ENCODE results near the gene TRAPPC3L. TPM values are rescaled to one million over a fixed set of nuclear protein-coding genes. Genes with fewer than 3 reads are reported as not detected.
"Not testable (repeated sequence)": the region's sequence is repeated elsewhere in the genome, so short reads cannot be mapped to it uniquely, and the experiment has no call there.

Gene TRAPPC3L
- total RNA-seq, 1 donor from 2014 or later = 0.27 TPM

DNA sequence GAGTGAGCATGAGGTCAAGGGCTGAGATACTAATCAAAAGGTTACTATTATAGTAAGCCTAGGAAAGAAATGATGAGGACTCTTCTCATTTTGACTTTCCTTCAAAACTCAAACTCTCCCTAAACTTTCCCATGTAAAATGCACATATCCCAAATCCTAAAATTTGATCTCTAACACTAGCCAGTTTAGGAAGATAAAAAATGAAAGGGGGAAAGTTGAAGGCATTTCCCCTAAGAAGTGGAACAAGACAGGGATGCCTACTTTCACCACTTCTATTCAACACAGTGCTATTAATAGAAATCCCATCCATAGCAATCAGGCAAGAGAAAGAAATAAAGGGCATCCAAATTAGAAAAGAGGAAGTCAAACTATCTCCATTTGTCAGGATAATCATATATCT is 37.0 kb downstream of the TRAPPC3L start:
- DNase-seq (ENCODE audit: extremely low spot score, unreplicated experiment) = no peak
- peaks cover 21% of the 10 kb centered on the region for H3K4me1 Mint-ChIP-seq (ENCODE audit: unreplicated experiment)
- no peak overlapping the region for H3K27ac Mint-ChIP-seq
- peaks cover 4% of the 10 kb centered on the region for H3K36me3 Mint-ChIP-seq
- TF ChIP-seq, protein P1, sequence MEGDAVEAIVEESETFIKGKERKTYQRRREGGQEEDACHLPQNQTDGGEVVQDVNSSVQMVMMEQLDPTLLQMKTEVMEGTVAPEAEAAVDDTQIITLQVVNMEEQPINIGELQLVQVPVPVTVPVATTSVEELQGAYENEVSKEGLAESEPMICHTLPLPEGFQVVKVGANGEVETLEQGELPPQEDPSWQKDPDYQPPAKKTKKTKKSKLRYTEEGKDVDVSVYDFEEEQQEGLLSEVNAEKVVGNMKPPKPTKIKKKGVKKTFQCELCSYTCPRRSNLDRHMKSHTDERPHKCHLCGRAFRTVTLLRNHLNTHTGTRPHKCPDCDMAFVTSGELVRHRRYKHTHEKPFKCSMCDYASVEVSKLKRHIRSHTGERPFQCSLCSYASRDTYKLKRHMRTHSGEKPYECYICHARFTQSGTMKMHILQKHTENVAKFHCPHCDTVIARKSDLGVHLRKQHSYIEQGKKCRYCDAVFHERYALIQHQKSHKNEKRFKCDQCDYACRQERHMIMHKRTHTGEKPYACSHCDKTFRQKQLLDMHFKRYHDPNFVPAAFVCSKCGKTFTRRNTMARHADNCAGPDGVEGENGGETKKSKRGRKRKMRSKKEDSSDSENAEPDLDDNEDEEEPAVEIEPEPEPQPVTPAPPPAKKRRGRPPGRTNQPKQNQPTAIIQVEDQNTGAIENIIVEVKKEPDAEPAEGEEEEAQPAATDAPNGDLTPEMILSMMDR (conservative IDR thresholded peaks at IDR 0.05) = no peak
- H3K27me3 Mint-ChIP-seq = peaks cover 6% of the 10 kb centered on the region
- peaks cover 11% of the 10 kb centered on the region for H3K9me3 Mint-ChIP-seq
- no peak overlapping the region for H3K4me3 Mint-ChIP-seq

DNA sequence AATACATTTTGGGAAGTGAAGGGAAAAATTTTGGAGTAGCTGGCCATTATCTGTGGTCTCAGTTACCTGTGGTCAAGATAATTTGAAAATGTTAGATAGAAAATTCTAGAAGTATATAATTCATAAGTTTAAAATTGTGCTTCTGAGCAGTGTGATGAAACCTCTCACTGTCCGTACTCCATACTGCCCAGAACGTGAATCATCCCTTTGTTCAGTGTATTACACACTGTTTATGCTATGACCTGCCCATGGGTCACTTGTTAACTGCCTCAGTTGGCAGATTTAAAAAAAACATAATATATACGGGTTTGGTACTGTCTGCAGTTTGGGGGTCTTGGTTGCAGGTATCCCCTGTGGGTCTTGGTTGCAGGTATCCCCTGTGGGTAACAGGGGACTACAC is 38.2 kb downstream of the TRAPPC3L start:
- Mint-ChIP-seq H3K27me3 (peaks cover 8% of the 10 kb centered on the region), H3K27ac (no peak overlapping the region), H3K4me1 (ENCODE audit: unreplicated experiment) (peaks cover 10% of the 10 kb centered on the region), H3K36me3 (peaks cover 4% of the 10 kb centered on the region), H3K4me3 (no peak overlapping the region), H3K9me3 (peaks cover 11% of the 10 kb centered on the region)
- DNase-seq (ENCODE audit: extremely low spot score, unreplicated experiment) = no peak
- TF ChIP-seq, protein P1 (conservative IDR thresholded peaks at IDR 0.05) = no peak

DNA sequence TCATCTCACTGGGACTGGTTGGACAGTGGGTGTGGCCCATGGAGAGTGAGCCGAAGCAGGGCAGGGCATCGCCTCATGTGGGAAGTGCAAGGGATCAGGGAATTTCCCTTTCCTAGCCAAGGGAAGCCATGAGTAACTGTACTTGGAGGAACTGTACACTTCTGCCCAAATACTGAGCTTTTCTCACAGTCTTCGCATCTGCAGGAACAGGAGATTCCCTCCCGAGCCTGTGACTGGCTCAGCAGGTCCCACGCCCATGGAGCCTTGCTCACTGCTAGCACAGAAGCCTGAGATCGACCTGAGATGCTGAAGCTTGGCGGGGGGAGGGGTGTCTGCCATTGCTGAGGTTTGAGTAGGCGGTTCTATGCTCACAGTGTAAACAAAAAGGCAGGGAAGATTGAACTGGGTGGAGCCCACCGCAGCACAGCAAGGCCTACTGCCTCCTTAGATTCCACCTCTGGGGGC is 44.5 kb downstream of the TRAPPC3L start:
- H3K9me3 Mint-ChIP-seq = no peaks in the 10 kb centered on the region
- peaks cover 8% of the 10 kb centered on the region for H3K27me3 Mint-ChIP-seq
- H3K4me1 Mint-ChIP-seq (ENCODE audit: unreplicated experiment) = no peaks in the 10 kb centered on the region
- TF ChIP-seq, protein P1 (conservative IDR thresholded peaks at IDR 0.05) = no peak
- no peak overlapping the region for H3K4me3 Mint-ChIP-seq
- DNase-seq (ENCODE audit: extremely low spot score, unreplicated experiment) = no peak
- H3K27ac Mint-ChIP-seq = no peak overlapping the region
- peaks cover 4% of the 10 kb centered on the region for H3K36me3 Mint-ChIP-seq

DNA sequence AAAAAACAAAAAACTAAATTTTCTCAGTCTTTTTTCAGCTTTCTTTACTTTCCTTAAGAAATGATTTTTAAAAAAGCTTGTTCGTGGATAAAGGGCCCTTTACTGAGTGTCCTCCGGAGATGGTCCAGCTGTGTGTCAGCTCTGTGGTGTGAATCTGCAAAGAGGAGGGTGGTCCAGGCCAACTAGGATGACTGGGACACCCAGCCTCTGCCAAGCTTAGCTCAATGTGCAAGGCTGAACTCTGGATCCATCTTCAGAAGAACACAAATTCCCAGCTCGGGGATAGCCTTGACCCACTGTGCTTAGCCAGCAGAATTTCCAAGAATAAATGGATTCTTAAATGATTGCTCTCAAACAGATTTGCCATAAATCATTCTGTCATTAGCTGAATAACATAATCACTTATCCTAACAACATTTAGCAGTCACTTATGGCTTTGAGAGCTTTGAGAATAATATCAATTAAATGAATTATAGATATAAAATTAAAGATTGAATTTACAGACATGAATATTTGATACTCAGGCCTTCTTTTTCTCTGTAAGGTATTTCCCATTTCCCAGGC is 48.3 kb downstream of the TRAPPC3L start:
- no peaks in the 10 kb centered on the region for H3K4me1 Mint-ChIP-seq (ENCODE audit: unreplicated experiment)
- H3K4me3 Mint-ChIP-seq = no peak overlapping the region
- H3K27me3 Mint-ChIP-seq = no peaks in the 10 kb centered on the region
- H3K9me3 Mint-ChIP-seq = peaks cover 9% of the 10 kb centered on the region
- no peak overlapping the region for H3K27ac Mint-ChIP-seq
- TF ChIP-seq, protein P1 (conservative IDR thresholded peaks at IDR 0.05) = no peak
- DNase-seq (ENCODE audit: extremely low spot score, unreplicated experiment) = no peak
- no peaks in the 10 kb centered on the region for H3K36me3 Mint-ChIP-seq

DNA sequence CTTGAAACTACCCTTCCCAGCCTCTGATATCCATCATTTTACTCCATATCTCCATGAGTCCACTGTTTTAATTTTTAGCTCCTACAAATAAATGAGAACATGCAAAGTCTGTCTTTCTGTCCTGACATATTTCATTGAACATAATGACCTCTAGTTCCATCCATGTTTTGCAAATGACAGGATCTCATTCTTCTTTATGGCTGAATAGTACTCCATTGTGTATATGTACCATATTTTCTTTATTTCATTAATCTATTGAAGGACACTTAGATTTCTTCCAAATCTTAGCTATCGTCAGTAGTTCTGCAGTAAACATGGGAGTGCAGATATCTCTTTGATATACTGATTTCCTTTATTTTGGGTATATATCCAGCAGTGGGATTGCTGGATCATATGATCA is 50.3 kb downstream of the TRAPPC3L start:
- H3K4me1 Mint-ChIP-seq (ENCODE audit: unreplicated experiment) = not testable (repeated sequence)

DNA sequence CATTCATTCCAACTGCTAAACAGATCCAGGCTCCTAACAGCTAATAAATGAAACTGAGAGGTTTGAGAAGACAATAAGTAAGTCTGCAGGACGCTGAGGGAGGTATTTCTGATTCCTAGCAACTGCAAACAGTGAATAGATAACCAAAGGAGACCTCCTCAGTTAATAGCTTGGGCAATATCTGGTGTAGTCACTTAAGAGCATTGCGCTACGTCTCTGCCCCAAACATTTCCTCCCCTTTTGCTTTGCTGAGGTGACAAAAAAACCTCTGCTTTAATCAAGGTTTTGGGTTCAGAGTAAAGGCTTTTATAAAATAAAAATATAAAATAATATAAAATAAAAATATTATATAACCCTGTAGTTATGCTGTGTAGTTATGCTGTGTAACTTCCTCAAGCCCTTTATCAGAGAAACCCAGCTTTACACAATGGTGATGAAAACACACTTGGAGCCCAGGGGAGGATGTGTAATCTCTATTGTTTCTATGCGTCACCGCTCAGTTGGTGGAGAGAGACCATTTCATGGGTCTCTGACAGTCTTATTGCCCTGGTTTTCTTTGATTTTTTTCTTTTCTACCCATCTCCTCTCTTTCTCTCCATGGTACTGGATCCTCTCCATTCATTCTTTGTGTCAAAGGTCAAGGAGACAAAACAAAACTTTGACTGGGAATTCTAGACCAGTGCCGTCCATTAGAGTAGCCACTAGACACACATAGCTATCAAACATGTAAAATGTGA is 53.0 kb downstream of the TRAPPC3L start:
- TF ChIP-seq, protein P1 (conservative IDR thresholded peaks at IDR 0.05) = no peak
- no peaks in the 10 kb centered on the region for H3K4me1 Mint-ChIP-seq (ENCODE audit: unreplicated experiment)

More for the DNA sequence above, 50.3 kb downstream of the TRAPPC3L start:
- DNase-seq (ENCODE audit: extremely low spot score, unreplicated experiment); H3K36me3 Mint-ChIP-seq; H3K9me3 Mint-ChIP-seq; H3K4me3 Mint-ChIP-seq; H3K27ac Mint-ChIP-seq; H3K27me3 Mint-ChIP-seq: not testable (repeated sequence)

More for the DNA sequence above, 53.0 kb downstream of the TRAPPC3L start:
- Mint-ChIP-seq H3K27ac (no peak overlapping the region), H3K27me3 (peaks cover 7% of the 10 kb centered on the region), H3K4me3 (no peak overlapping the region), H3K9me3 (peaks cover 12% of the 10 kb centered on the region), H3K36me3 (no peaks in the 10 kb centered on the region)
- DNase-seq (ENCODE audit: extremely low spot score, unreplicated experiment) = no peak

Measured in type B pancreatic cell (in vitro differentiated cells).